Measurements from ENCODE around the gene NTRK2.

Gene NTRK2

DNA sequence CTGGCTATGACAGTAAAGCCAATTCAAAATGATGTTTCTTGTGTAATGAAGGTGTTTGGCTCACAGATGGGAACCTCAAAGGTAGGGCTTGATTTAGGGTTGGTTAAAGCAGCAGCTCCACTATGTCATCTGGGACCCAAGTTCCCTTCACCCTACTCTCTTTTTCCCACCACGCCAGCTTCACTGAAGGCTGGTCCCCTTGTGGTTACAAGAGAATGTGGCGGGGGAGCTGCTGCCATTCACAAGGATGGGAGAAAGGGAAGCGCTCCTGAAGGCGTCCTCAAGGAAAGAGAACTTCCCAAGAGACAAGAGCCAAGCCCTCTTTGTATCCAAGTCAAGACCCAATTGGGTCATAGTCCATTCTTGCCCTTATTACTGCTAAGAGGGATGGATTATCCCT, 72.7 kb downstream of the NTRK2 start:
- DNase-seq, result no peak

DNA sequence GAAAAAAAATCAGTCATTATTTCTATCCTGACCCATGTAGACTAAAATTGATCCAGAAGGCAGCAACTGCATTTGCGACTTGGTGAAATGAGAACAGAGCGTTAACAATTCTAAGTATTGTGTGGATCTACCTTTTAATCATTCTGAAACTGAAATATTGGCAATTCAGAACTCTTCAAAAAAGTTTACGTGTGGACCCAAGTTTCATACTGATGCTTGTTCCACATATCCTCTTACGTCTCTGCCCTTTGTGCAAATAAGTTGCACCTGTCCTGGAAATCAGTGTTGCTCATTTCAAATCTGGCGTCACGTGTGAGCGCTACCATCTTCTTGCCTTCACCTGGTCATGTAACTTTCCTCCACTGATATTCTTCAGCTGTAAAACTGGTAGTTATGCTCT, 74.7 kb downstream of the NTRK2 start:
- no peak for DNase-seq

DNA sequence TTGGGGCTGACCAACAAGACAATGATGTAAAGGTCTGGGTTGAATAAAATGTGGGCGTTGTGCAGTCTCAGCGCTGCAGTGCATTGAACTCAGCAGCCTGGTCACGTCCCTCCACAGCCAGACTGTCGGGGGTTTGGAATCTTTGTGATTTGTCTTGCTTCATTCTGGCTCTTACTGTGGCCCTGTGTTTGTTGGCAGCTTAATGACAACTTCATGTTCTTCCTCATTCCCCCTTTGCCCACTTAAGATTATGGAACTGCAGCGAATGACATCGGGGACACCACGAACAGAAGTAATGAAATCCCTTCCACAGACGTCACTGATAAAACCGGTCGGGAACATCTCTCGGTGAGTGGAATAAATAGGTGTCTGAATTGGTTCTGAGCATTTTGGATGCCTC, 75.2 kb downstream of the NTRK2 start:
- no peak for DNase-seq

DNA sequence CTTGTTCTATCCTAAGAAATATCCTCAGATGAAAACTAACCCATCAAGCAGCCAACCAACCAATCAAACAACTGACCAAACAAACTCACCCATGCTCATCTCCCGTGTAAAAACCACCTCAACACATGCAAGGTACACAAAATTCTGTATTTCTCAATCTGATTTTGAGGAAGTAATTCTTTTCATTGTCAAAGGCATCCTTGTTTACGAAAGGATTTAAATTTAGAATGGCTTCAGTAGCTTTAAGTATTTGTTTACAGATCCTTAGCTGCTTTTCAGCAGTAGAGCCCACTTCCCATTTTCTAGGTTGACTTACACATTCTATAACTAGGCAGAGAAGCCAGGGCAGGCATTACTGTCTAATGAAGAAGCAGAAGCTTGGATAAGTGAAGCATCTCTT, 78.6 kb downstream of the NTRK2 start:
- DNase-seq, result no peak

DNA sequence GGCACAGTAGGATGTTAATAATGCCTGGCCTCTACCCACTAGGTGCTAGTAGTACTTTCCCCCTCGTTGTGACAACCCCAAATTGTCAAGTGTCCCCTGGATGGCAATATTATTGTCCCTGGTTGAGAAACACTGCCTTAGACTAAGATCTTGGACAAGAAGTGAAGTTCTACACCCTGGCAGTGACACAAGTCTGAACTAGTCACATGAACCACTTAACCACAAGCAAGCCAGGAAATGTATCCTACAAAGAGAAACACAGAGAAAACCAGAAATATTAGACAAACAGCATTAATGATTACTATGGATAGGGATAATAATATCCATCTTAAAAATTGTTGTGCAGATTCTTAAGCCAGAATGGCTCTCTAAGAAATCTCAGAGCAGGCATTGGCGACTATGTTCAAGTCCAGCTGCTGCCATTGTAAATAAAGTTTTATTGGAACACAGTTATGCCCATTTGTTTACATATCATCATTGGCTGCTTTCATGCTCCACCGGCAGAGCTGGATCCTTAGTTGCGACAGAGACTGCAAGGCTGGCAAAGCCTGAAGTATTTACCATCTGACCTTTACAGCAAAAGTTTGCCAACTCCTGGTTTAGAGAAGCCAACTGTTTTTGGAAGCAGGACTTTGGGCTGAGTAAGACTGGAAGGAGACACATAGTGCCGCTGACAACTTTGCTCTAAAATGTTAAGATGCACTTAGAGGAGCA, 80.8 kb downstream of the NTRK2 start:
- DNase-seq, result no peak

DNA sequence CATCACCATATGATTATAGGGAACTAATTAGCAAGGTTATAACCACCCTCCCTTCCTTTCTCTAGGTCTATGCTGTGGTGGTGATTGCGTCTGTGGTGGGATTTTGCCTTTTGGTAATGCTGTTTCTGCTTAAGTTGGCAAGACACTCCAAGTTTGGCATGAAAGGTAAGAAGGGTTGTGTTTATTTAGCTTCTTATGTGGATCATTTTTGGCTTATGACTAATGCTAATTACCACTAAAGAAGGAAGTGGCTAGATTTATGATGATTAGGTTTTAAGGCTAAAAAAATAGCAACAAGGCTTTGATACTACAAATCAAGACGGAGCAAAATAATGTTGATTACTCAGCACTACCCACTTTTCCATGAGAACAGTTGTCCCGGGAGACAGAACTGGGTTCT, 82.4 kb downstream of the NTRK2 start:
- no peak for DNase-seq

DNA sequence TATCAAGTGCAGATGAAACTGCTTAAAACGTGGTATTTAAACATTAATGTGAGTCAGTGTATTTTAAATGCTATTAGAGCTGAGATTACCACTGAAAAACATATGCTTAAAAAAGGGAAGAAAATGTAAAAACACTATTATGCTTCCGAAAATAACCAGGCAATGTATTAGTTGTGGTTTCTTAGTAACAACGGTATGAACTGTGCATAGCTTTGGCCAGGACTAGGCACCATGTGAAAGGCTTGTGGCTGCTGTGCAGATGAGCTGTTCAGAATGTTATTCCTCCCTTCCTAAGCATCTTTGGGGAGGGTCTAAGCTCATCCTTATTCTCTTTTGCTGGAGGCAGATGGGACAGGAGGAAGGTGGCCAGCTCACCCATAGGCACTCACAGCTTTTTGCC, 84.9 kb downstream of the NTRK2 start:
- DNase-seq, result no peak

DNA sequence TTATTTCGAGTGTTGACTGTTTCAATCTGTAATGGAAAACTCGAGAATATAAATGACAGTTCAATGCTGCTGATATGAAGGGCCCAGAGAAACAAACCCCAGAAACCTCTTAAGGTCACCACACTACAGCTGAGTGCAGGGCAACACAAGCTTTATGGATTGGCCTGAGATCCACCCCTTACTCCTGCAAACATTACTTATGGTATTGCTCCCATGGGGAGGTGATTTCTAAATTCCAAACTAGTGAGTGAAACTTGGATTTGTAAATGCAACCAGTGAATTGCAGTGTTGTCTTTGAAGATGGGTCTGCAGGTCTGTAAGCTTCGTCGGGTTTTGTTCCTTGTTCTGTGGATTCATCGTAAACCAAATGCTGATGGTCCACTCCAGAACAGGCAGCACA, 85.4 kb downstream of the NTRK2 start:
- DNase-seq, result no peak

DNA sequence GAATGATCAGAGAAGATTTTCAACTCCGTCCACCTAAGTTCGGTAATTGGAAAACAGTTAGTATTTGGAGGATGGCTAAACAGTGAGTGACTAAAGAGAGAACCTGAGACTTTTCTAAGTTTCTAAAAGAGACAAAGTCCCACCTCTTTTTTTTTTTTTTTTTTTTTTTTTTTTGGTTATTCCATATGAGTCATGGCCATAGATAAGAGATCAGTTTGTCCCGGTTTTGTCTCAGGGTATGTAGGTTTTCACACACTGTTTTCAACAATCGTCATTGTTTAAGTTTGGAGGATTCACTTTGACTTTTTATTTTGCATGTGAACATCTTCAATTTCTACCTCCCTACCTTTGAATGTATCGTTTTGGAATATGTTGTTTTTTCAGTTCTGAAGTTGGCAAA, 85.9 kb downstream of the NTRK2 start:
- DNase-seq, result no peak

DNA sequence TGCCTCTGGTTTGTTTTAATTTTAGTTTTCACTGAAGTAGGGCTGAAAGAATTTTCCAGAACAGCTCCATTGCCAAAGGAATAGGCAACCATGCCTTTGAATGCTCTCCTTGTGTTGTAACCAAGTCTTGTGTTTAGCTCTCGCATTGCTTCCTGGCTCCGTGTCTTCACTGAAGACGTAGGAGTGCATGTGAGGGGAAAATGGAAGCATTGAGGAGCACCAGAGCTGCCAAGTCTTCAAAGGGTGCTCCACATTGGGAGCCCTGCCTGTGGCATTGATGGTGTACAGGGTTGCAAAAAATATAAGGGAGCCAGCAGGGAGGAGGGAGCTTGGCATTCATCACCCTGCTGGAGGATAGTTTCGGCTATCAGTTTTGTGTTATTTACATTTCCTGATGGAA, 86.6 kb downstream of the NTRK2 start:
- no peak for DNase-seq

DNA sequence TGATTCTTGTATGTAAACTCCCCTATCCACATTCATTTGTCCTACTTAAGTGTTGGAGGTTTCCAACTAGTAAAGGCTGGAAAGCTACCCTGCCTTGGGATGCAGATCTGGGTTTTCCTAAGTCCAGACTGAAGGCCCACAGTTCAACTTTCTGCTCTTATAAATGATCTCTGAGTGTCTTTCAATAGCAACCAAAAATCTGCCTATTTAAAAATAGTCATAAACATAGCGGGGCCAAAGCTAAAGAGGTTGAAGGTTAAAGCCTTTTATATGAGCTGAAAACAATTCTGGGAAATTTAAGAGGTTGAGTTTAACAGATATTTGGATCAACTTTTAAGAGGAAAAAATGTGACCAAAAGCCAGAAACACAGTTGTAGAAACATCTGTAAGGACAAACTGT, 87.2 kb downstream of the NTRK2 start:
- no peak for DNase-seq

DNA sequence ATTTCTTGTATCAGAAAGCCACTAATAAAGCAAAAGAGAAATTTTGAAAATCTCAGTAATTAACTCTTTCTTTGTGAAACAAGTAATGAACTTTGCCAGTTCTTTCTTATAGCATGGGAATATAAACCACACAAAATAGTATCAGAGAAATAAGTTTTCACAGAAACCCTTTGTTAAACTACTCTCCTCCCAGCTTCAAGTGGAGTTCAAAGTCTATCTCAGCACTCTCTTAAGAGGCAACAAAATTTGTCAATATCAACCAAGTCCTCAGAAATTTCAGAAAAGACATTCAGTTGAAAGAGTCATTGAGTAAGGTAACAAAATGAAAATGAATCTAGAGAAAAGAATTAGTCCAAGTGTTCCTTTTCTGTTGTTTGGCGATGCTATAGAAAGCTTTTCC, 89.3 kb downstream of the NTRK2 start:
- no peak for DNase-seq

DNA sequence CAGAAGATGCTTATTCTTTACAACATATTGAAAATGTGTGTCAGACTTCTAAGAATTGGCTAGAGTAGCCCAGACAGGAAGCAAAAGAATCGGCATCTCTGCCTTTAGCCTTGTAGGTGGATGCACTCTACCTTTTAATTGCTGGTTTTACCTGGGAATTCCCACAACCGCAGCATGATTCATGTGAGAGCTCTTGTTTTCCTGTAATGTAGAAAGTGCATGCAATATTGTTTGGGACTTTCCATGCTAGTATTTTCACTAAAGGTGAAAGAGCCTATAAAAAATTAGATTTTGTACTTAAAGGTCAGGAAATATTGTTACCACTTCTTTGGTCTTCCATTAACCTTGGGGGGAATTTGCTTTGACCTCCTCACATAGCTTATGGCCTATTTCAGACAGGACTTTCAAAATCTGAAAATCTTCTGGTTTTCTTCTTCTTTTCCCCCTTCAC, 89.8 kb downstream of the NTRK2 start:
- no peak for DNase-seq

DNA sequence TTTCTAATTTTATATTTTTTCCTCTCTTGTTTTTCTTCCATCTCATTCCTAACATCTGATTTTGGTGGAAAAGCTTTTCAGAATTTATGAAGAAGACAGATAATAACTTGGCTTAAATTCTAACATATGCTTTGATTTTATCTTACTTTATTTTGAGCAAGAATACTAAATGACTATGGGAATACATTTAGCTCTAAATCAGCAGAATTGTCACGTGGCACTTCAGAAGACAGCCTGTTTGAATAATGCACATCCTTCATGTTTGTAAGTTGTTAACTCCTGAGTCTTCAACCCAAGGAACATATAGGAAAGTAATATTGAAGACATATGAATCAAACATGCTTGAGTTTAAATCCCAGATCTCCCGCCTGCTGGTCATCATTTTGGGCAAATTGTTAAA, 90.3 kb downstream of the NTRK2 start:
- DNase-seq, result no peak

DNA sequence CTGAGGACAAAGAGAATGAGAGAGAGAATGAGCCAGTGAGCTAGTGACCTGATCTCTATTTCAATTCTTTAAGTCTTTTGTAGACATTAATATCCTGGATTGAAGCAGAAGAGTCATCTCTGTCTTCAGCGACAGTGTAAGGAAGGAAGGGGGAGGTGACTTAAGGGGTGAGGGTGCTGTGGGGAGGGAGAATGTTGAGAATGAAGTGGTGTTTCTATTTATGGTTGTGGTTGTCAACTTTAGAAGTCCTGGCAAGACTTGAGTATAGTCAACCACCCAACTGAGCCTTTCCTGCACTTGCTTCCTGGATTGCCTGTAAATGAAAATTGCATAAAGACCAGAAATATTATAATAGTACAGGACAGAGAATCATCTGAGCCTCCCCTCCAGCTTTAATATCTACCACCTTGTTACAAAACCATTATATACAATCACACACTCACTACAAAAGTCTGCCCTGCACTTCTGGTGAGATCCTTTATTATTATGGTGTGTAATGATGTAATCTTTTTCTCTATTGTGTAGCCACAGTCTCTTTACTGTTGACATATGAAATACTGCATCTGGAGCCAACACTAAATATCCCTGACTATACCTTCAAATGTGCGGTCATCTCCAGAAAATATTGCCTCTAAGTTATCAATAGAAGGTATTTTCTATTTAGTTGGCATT, 91.7 kb downstream of the NTRK2 start:
- no peak for DNase-seq

DNA sequence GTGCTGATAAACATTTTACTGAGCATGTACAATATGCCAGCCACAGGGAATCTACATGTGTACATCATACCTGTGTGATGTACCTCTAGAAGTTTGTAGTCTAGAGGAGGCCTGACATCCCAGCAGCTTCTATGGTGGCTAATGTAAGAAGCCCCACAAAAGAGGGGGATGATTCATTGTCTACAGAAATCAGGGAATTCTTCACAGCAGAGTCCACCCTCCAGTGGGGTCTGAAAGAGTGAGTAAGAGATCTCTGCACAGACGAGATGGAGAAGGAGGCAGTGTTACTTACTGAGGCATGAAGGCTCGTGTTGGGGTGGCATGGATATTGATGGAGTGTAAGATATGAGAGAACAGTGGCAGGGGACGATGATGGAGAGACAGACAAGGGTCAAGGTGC, 103.0 kb downstream of the NTRK2 start:
- no peak for DNase-seq

DNA sequence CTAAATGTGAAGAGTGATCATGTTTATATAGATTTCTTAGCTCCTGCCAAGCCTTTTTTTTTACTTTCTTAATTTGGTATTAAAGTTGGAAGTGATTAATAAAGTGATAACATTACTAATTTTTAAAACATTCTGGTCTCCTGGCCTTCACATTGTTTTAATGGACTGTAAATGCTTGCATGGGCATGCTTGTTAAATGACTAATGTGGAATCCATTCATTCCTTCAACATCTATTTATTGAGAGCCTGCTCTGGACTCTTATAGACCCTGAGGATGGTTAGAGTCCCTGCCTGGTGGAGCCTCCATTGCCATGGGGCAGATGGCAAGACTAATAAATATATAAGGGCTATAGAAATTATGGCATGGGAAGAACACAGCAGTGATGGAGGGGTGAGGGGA, 103.5 kb downstream of the NTRK2 start:
- DNase-seq, result no peak

DNA sequence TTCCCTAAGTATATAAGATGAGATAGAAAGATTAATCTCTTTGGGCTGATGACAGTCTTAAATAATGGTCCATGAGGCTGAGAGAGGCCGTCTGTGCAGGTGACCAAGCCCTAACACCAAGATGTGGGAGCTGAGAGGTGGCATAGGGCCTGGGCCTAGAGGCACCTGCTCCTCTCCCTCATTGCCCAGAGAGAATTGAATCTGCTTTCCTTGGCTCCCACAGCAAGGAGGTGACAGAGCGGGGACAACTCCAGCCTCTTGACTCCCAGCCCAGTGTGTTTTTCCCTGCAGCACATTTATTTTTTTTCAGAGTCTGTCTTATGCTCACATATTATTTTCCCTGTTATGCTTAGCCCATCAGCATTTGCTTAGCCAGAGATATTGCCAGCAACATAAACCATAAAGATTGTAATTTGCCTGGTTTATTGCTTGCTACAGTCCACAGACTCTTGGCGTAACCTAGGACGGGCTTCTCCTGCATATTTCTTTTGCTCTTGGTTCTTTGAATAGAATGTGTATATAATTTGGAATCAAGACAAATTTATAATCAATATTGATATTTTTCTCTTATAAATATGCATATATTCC, 105.6 kb downstream of the NTRK2 start:
- DNase-seq, result no peak

DNA sequence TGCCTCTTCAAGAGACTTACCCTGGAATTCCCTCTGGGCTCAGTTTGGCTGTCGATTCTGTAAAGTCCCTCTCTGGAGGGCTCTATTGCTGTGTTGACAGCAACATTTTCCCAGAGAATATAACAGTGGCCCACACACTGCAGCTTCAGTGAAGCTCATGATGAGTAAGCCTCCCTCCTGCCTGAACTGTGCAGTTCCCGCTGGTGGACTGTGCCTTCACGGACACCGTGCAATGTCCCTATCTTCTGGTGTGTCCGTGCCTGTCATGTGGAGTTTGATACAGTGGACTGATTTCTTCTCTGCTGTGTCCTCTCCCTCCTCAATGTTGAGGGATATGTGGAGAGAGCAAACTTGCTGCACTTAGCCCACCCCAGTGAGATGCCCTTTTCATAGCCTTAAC, 109.0 kb downstream of the NTRK2 start:
- DNase-seq, result no peak

DNA sequence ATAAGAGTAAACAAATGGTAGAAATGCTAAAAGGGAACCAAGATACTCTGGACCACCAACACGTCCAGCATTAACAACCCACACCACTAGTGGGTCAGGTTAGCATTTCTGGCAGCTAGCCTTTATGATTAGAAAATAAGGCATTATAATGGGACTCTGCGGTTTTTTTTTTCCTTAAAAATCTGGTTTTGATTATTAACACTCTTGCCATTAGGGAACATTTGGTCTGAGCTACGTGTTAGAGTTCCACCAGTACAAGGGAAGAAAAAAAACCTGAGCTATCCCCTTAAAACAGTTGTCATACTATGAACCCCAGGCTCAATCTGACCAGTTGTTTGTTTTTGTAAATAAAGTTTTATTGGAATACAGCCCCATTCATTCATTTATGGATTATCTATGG, 110.4 kb downstream of the NTRK2 start:
- no peak for DNase-seq

DNA sequence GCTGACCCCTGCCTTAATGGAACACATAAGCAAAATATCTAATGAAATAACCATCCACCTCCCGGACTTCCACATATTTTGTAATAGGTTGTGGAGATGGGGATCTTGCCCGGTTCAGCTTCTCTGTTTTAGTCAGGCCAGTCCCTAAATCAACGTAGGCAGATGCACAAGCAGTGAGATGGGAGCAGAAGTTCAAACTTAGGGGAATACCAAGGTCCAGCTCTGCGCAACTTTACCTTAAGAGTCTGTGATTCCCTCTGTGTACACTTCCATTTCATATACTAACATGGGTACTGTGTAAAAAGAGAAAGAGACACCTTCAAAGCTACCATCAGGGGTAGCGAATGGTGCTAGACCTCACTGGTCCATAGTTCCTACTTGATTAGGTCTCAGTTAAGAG, 110.9 kb downstream of the NTRK2 start:
- no peak for DNase-seq

DNA sequence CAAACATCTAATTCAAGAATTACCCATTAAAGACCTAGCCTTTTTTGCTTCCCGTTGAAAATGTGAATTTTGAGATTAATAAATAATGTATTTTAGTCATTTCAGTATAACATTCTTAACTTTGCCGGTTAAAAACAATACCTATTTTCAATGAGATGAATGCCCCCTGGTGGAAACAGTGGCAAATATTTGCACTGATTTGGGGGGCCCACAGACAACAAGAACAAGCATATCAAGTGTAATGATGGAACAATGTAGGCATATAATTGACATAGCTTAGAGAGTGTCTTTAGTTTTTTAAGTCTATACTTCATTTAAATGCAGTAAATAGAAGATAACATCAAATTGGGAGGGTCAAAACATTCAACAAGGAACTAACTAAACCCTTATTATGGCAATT, 111.9 kb downstream of the NTRK2 start:
- DNase-seq, result no peak

DNA sequence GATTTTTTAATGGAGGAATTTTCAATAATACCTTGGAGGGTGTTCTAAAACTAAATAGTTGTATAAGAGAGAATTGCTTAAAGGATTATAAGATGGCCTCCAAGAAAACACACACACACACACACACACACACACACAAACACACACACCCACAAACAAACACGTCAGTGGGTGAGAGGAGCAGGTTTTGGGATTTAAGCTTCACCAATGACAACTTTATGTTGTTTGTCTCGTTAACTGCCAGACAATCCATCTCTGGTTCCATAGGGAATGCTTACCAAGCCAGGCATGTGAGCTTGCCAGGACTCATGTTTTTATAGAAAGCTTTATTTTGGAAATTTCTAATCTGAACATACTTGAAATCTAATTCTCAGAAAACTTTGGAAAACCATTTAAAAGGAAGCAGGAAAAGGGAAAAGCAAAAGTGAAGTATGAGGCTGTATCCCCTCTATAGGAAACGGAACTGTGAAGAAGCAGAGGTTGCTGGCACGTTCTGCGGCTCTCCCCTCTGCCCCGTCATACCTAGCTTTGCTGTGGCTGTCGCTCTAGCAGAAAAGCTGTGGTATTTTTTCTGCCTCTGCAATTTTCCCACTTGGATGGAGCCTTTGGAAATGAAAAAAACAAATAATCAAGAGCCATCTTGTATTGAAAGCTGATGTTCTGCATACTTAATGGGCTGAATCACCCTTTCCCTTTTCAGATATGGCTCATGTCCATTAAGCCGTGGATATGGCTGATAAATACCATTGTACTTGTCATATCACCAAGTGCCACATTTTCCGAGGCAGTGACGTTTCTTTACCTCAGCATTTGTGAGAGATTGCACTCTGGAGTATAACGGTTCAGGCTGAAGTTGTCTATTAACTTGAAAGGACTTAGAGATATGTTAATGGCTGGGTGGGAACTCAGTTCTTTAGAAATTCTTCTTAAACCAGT, 112.7 kb downstream of the NTRK2 start:
- DNase-seq, result no peak

Measured in cortex of kidney (tissue), 1 donor.